Mesodermal cell (in vitro differentiated cells): ENCODE results near the gene CCNY.
"Not testable (repeated sequence)": the region's sequence is repeated elsewhere in the genome, so short reads cannot be mapped to it uniquely, and the experiment has no call there.

ENCODE experiments used
- H3K27ac ChIP-seq: 2 replicates; pipeline ENCODE4 v1.7.0; 2013; ENCODE audit warnings: mild to moderate bottlenecking, low read depth, low read length, moderate library complexity; ENCODE audit not compliant: severe bottlenecking
- H3K36me3 ChIP-seq: 2 replicates; pipeline ENCODE4 v1.7.1; 2013; ENCODE audit warnings: mild to moderate bottlenecking, low read length, moderate library complexity; ENCODE audit not compliant: control insufficient read depth, insufficient read depth
- H3K4me1 ChIP-seq: one replicate; pipeline ENCODE4 v1.7.1; 2013; ENCODE audit warnings: mild to moderate bottlenecking, low read length; ENCODE audit not compliant: insufficient read depth, control insufficient read depth, poor library complexity, severe bottlenecking
- H3K4me3 ChIP-seq: 2 replicates; pipeline ENCODE4 v1.7.0; 2013; ENCODE audit warnings: low read length, control low read depth, mild to moderate bottlenecking; ENCODE audit not compliant: insufficient read depth, poor library complexity, severe bottlenecking; ENCODE audit errors: extremely low read depth
- H3K9me3 ChIP-seq: 2 replicates; pipeline ENCODE4 v1.7.1; 2013; ENCODE audit warnings: mild to moderate bottlenecking, low read length, moderate library complexity; ENCODE audit not compliant: control insufficient read depth
- WGBS, 2 experiments: methylation state at CpG; one replicate each; pipeline ENCODE4 v1.1.5; 2013; ENCODE audit warnings: missing lambda C conversion rate in 2 of 2; ENCODE audit not compliant: insufficient coverage in 2 of 2; 5-methylcytosine and 5-hydroxymethylcytosine counted together

CCNY gene

GRCh38 chr10:35520996-35521395 lies 184.7 kb downstream of the CCNY start:
- Histone ChIP-seq H3K9me3 (no peaks in the 10 kb centered on the region), H3K36me3 (peaks cover 25% of the 10 kb centered on the region), H3K4me1 (peaks cover 4% of the 10 kb centered on the region), H3K4me3 (no peak overlapping the region), H3K27ac (no peak overlapping the region)
- WGBS, 2 experiments, result 95 to 97% methylated on average over 3 of the region's 3 CpGs

DNA sequence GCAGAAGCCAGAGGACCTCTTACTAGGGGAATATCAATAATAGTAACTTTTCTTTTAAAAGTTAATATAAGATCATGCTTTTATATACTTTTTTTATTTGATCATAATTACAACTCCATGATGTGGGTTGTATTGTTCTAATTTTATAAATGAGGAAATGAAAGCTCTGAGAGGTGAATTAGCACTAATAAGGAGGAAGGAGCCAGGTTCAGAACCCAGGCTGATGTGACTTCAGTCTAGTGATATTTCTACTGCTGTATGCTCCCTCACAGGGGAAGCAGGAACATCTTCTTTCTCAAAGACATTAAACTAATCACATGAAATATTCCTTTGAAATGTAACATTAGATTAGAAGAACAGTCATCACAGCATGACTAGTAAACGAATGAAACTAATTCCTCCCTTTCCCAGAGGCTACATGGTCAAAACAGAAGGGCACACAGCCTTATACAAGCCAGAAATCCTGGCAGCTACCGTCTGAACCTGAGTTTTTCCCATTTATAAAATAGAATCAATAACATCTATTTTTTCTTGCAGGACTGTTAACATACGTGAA lies 187.4 kb downstream of the CCNY start:
- Histone ChIP-seq H3K4me3 (no peak overlapping the region), H3K36me3 (peaks cover 18% of the 10 kb centered on the region), H3K27ac (no peak overlapping the region), H3K9me3 (no peaks in the 10 kb centered on the region), H3K4me1 (peaks cover 4% of the 10 kb centered on the region)
- 72 to 92% methylated on average over 3 of the region's 3 CpGs for WGBS, 2 experiments

- no peaks in the 10 kb centered on the region for H3K4me1 ChIP-seq
- no peak overlapping the region for H3K27ac ChIP-seq
- no peaks in the 10 kb centered on the region for H3K9me3 ChIP-seq
- WGBS, 2 experiments, result 92% methylated on average over 6 of the region's 9 CpGs; no CpG with 5 or more reads in 1 of the 2 experiments
- H3K36me3 ChIP-seq, result peaks cover 19% of the 10 kb centered on the region
- H3K4me3 ChIP-seq, result no peak overlapping the region
Observed at GRCh38 chr10:35526746-35527145, 190.4 kb downstream of the CCNY start.

DNA sequence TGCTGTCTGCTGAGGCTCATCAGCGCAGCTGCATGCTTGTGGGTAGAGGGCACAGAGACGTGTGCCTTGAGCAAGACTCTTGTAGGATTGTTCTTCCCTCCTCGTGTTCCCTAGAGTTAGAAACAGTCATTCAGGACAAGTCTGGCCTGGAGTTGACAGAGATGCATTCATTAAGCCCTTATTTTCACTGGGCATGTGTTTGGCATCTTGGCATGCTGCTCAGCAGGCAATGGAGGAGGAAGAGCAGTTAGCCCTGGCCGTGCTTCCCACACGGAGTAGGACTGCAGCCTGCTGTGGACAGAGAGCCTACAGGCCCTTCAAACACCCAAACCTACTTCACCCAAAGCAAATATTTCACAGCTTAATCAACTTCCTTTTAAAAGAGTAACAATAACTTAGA lies 195.8 kb downstream of the CCNY start:
- no peak overlapping the region for H3K27ac ChIP-seq
- peaks cover 26% of the 10 kb centered on the region for H3K9me3 ChIP-seq
- peaks cover 73% of the 10 kb centered on the region for H3K36me3 ChIP-seq
- 91 to 97% methylated on average over 3 to 5 of the region's 5 CpGs for WGBS, 2 experiments
- H3K4me1 ChIP-seq, result no peaks in the 10 kb centered on the region
- no peak overlapping the region for H3K4me3 ChIP-seq

DNA sequence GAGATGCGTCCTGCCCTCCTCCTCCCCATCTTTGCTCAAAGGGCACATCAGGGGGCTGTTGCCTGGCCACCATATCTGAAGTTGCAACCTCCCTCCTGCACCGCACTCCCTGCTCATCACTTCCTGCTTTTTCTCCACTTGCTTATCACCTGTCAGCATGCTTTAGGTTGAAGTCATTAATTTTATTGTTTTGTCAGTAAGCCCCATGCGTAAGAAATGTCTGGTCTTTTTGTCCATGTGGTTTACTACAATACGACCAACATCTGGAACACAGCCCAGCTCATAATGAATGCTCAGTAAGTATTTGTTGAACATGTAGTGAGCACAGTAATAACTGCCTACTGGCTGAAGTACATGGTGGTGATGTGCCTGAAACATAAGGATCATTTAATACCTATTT lies 197.3 kb downstream of the CCNY start:
- H3K36me3 ChIP-seq, result peaks cover 85% of the 10 kb centered on the region
- H3K27ac ChIP-seq, result no peak overlapping the region
- H3K9me3 ChIP-seq, result peaks cover 26% of the 10 kb centered on the region
- no peak overlapping the region for H3K4me3 ChIP-seq
- 100% methylated on average over 1 of the region's 4 CpGs for WGBS, 2 experiments
- H3K4me1 ChIP-seq, result no peaks in the 10 kb centered on the region

DNA sequence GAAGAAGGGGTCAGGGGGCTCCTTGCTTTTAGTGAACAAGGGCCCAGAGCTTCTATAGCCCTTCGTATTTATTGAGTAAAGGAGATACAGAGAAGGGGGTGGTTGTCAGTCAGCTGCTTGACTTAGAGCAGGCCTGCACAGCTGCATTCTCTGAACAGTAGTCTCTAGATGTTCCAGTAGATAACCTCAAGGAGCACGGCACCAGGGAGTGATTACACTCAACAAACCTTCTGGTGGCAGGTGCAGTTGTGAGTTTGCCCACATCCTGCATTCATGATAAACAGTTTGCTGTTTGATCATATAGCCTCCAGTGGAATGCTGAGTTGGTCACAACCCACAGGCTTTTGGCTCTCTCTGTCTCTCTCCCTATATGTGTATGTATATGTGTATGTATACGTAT lies 198.8 kb downstream of the CCNY start:
- no peaks in the 10 kb centered on the region for H3K4me1 ChIP-seq
- no peak overlapping the region for H3K27ac ChIP-seq
- no peak overlapping the region for H3K4me3 ChIP-seq
- H3K36me3 ChIP-seq, result peaks cover 91% of the 10 kb centered on the region
- H3K9me3 ChIP-seq, result peaks cover 26% of the 10 kb centered on the region
- WGBS, 2 experiments, result 100% methylated on average over 2 to 3 of the region's 3 CpGs

- peaks cover 26% of the 10 kb centered on the region for H3K9me3 ChIP-seq
- no peaks in the 10 kb centered on the region for H3K4me1 ChIP-seq
- WGBS, 2 experiments, result 60 to 94% methylated on average over 3 to 4 of the region's 4 CpGs
- H3K27ac ChIP-seq, result no peak overlapping the region
- H3K4me3 ChIP-seq, result no peak overlapping the region
- peaks cover 80% of the 10 kb centered on the region for H3K36me3 ChIP-seq
Observed at GRCh38 chr10:35536789-35537188, 200.5 kb downstream of the CCNY start.

DNA sequence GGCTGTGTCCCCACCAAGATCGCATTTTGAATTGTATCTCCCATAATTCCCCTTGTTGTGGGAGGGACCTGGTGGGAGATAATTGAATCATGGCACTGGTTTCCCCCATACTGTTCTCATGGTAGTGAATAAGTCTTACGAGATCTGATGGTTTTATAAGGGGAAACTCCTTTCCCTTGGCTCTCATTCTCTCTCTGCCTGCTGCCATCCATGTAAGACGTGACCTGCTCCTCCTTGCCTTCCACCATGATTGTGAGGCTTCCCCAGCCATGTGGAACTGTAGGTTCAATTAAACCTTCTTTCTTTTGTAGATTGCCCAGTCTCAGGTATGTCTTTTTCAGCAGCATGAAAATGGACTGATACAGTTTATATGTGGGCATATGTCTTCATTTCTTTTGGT lies 201.6 kb downstream of the CCNY start:
- H3K27ac ChIP-seq, H3K4me1 ChIP-seq, H3K4me3 ChIP-seq: not testable (repeated sequence)
- Histone ChIP-seq H3K9me3 (peaks cover 26% of the 10 kb centered on the region), H3K36me3 (peaks cover 77% of the 10 kb centered on the region)
- WGBS, 2 experiments, result 100% methylated on average over 2 of the region's 3 CpGs; no CpG with 5 or more reads in 1 of the 2 experiments

DNA sequence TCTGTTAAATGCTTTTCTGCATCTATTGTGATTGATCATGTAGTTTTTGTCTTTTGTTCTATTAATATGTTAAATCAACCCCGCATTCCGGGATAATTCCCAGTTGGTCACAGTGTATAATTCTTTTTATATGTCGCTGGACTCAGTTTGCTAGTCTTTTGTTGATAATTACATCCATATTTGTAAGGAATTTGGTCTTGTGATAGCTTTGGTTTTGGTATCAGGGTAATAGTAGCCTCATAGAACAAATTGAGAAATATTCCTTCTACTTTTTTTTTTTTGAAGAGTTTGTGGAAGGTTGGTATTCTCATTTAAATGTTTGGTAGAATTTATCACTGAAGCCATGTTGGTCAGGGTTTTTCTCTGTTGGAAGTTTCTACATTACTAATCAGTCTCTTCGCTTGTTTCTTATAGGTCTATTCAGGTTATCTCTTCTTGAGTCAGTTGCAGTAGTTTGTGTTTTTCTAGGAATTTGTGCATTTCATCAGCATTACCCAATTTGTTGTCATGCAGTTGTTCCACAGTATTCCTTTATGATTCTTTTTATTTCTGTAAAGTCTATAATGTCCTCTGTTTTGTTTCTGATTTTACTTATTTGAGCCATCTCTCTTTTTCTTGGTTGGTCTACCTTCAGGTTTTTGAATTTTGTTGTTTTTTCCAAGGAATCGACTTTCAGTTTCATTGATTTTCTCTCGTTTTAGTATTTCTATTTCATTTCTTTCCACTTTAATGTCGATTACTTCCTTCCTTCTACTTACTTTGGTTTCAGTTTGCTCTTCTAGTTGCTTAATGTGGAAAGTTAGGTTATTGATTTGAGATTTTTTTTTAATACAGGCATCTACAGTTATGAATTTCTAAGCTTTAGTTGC lies 204.2 kb downstream of the CCNY start:
- Histone ChIP-seq H3K36me3 (peaks cover 63% of the 10 kb centered on the region), H3K27ac (no peak overlapping the region), H3K4me1 (peaks cover 3% of the 10 kb centered on the region), H3K4me3 (no peak overlapping the region), H3K9me3 (peaks cover 9% of the 10 kb centered on the region)
- 100% methylated on average over 1 of the region's 7 CpGs; no CpG with 5 or more reads in 1 of the 2 experiments for WGBS, 2 experiments

DNA sequence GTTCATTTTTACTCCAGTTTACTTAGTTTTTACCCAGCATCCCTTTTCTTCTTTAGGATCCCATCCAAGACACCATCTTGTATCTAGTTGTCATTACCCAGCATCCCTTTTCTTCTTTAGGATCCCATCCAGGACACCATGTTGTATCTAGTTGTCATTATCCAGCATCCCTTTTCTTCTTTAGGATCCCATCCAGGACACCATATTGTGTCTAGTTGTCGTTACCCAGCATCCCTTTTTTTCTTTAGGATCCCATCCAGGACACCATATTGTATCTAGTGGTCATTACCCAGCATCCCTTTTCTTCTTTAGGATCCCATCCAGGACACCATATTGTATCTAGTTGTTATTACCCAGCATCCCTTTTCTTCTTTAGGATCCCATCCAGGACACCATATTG lies 205.4 kb downstream of the CCNY start:
- Histone ChIP-seq H3K4me1 (peaks cover 13% of the 10 kb centered on the region), H3K27ac (no peak overlapping the region), H3K4me3 (no peak overlapping the region), H3K9me3 (peaks cover 3% of the 10 kb centered on the region), H3K36me3 (peaks cover 51% of the 10 kb centered on the region)
- 90 to 94% methylated on average over 1 of the region's 1 CpG for WGBS, 2 experiments

- H3K36me3 ChIP-seq, result peaks cover 45% of the 10 kb centered on the region
- H3K4me1 ChIP-seq, result peaks cover 17% of the 10 kb centered on the region
- no peaks in the 10 kb centered on the region for H3K9me3 ChIP-seq
- 92 to 100% methylated on average over 2 of the region's 4 CpGs for WGBS, 2 experiments
- no peak overlapping the region for H3K27ac ChIP-seq
- no peak overlapping the region for H3K4me3 ChIP-seq
Observed at GRCh38 chr10:35542303-35542702, 206.0 kb downstream of the CCNY start.
